ENCODE data around the gene CSTPP1.
"Not testable (repeated sequence)": the region's sequence is repeated elsewhere in the genome, so short reads cannot be mapped to it uniquely, and the experiment has no call there.

Gene CSTPP1

DNA sequence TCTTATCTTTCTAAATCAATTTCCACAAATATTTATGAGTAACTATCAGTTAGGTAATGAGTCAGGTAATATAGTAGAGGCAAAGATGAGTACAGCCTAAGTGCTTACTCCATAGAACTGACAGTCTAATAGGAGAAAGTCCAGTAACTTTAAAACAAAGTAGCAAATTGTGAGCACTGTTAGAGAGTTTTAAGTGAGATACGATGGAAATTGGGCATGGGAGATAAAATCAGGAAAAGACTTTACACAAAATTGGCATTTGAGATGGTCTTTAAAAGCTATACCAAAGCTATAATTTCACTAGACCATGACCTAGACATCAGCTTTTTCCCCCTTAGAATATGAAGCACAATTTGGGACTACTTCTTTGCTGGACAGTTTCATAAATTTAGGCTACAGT is 113.7 kb downstream of the CSTPP1 start:
- no peak for DNase-seq (ENCODE audit: low spot score)

GRCh38 chr11:47051217-47051616 is 114.7 kb downstream of the CSTPP1 start:
- DNase-seq (ENCODE audit: low spot score): no peak

DNA sequence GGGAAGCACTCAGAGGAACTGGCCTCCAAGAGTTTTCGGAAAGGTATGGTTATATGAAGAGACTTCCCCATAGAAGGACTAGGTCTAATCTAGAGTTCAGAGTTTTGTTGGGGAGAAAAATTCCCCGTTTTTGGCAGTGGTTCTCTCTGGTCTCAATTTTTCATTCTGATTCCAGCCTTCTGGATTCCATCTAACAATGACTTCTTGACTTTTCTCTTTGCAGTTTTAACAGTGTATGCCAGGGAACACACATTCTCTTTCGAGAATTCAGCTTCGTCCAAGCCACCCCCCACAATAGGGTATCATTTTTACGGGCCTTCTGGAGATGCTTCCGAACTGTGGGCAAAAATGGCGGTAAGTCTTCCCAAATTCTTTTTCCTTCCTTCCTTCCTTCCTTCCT is 115.6 kb downstream of the CSTPP1 start:
- DNase-seq (ENCODE audit: low spot score): no peak

- no peak for DNase-seq (ENCODE audit: low spot score)
These were observed 116.0 kb downstream of the CSTPP1 start for GRCh38 chr11:47052576-47052975.

DNA sequence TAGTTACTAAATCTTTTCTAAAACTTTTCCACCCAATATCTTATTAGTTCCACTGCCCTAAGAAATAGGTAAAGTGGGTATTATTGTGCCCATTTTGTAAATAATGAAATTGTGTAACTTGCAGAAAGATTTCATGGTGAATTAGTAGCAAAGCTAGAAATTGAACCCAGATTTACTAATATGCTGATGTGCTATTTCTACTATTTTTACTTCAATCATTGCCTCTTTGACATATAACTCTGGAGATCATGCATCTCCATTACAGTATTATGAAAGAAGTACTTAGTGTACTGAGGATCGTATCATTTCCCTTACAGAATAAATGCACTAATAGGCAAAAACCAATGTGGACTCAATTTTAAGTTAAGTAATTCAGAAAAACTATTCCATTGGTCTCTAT is 119.0 kb downstream of the CSTPP1 start:
- no peak for DNase-seq (ENCODE audit: low spot score)

- no peak for DNase-seq (ENCODE audit: low spot score)
These were observed 119.8 kb downstream of the CSTPP1 start for GRCh38 chr11:47056261-47056915.

DNA sequence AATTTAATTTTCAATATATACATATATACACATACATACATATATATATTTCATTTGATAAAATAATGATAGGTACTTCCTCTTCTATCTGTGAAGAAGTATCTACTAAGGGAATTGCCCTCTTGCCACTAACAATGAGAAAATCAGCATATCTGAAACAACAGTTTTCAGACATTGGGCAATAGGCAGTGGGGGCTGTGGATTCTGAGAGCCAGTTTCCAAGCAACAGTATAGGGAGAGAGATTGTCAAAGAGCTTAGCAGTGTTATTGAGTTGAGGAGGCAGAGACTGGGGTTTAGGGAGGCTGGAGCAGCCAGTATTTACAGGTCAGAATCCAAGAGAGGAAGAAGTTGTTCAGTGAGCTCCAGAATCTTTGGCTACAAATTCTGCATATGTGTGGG is 120.8 kb downstream of the CSTPP1 start:
- no peak for DNase-seq (ENCODE audit: low spot score)

DNA sequence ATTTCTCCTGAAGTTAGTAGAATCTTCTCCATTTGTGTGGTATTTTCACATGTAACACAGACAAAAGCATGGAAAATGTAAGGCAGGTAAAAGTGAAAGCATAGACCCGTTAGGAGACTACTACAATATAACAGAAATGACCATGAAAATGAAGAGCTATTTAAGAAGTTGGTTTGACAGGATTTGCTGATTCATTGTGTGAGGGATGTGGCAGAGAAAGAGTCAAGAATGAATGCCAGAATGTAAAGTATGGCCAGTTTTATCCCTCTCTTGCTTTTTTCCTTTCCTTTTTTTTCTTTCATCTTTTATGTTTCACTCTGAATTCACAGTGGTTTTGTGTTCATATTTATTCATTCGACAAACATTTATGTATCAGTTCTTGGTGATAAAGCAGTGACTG is 124.2 kb downstream of the CSTPP1 start:
- no peak for DNase-seq (ENCODE audit: low spot score)

DNA sequence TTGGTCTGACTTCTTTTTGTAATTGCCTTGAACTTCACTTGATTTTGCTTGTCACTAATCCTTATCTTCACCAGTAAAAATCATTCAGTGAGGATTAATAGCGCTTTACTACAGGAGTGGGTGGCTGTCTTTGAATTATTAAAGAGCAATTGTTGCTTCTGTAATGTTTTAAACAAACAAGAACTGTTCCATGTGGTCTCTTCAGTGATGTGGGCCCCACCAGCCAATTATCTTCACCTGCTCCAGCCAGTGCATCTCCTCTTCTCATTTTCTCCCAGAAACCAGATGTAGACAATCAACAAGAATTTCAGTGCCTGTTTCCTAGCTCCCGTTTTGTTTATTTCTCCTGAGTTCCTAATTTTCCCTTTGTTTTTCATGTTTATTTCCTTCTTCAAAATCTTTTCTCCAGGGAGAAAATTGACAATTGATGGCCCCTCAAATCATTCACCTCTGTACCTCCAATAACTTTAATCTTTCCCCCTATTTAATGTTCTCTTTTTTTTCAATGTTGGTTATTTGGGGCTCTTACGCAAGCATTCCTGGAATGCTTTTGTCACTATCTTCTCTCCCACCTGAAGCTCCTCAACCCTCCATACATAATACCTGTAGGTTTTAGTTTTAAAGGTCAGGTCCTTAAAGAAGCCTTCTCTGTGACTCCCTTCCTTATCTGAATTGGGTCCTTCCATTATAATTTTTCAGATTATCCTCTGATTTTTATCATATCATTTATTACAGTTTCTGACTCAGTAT is 125.0 kb downstream of the CSTPP1 start:
- no peak for DNase-seq (ENCODE audit: low spot score)

DNA sequence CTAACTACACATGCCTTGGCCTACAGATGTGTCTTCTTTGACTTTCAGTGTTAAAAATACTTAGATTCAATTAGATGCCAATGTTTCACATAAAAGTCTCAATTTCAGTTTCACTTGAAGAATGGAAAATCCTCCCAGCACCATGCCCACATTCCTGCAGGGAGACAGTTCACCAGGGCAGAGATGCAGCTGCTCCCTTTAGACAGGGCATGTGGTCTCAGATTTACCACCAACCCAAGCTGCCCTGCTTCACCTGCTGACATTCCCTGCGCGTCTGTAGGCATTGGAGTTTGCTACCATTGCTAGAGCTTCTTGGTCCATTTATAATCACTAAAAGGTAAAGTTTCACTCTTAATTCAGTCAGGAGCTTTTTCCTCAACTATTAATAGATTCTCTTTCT is 126.2 kb downstream of the CSTPP1 start:
- no peak for DNase-seq (ENCODE audit: low spot score)

- DNase-seq (ENCODE audit: low spot score): no peak
These were observed 130.8 kb downstream of the CSTPP1 start for GRCh38 chr11:47067401-47067800.

DNA sequence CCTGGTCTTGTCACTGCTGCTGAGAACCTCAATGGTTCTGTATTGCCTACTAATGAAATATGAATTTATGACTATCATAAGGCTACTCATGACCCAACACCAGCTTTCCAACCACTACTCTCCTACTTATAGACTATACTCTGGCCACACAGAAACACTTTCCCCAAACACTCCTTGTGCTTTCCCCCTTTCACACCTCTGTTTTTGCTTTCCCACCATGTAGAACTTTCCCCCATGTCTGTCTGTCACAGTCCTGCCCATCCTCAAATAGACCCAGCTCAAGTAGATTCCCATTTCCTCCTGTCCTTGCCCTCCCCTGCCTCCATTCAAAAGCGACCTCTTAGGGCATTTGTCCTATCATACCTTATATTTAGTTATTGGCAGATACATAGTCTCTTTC is 134.2 kb downstream of the CSTPP1 start:
- DNase-seq (ENCODE audit: low spot score): no peak

- DNase-seq (ENCODE audit: low spot score): no peak
These were observed 134.8 kb downstream of the CSTPP1 start for GRCh38 chr11:47071341-47071740.

GRCh38 chr11:47071791-47072261 is 135.3 kb downstream of the CSTPP1 start:
- no peak for DNase-seq (ENCODE audit: low spot score)

GRCh38 chr11:47078751-47079521 is 142.4 kb downstream of the CSTPP1 start:
- no peak for DNase-seq (ENCODE audit: low spot score)

DNA sequence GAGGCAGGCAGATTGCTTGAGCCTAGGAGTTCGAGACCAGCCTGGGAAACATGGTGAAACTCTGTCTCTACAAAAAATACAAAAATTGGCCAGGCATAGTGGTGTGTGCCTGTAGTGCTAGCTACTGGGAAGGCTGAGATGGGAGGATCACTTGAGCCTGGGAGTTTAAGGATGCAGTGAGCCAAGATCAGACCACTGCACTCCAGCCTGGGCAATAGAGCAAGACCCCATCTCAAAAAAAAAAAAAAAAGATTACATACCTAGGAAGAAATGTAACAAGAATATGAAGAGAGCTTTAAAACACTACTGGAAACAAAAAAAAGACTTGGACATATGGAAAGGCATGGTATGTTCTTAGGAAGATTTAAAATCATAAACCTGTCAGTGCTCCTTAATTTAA is 144.2 kb downstream of the CSTPP1 start:
- DNase-seq (ENCODE audit: low spot score): not testable (repeated sequence)

DNA sequence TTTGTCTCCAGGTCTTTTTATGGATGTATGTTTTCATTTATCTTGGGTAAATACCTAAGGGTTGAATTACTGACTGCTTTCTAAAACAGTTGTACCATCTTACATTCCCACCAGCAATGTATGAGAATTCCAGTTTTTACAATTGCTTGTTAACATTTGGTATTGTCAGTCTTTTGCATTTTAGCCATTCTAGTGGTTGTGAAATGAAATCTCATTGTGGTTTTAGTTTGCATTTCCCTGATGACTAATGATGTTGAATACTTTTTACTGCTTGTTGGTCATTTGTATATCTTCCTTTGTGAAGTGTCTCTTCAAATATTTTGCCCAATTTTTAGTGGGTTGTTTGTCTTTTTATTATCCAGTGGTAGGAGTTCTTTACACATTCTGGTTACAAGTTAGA is 147.4 kb downstream of the CSTPP1 start:
- DNase-seq (ENCODE audit: low spot score): peak; percentile 51

DNA sequence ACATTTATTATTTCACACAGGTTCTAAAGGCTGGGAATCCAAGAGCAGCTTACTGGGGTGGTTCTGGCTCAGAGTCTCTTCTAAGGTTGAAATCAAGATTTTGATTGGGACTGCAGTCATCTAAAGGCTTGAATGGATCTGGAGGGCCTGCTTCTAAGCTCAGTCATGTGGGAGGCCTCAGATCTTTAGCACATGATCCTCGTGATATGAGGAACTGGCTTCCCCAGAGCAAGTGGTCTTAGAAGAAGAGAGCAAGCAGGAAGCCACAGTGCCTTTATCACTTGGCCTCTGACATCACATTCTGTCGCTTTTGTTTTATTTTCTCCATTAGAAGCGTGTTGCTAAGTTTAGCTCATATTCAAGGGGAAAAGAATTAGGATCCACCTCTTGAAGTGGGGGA is 151.2 kb downstream of the CSTPP1 start:
- no peak for DNase-seq (ENCODE audit: low spot score)

- DNase-seq (ENCODE audit: low spot score): no peak
These were observed 157.0 kb downstream of the CSTPP1 start for GRCh38 chr11:47093541-47093940.

- DNase-seq (ENCODE audit: low spot score): not testable (repeated sequence)
These were observed 160.3 kb downstream of the CSTPP1 start for GRCh38 chr11:47096871-47097270.

DNA sequence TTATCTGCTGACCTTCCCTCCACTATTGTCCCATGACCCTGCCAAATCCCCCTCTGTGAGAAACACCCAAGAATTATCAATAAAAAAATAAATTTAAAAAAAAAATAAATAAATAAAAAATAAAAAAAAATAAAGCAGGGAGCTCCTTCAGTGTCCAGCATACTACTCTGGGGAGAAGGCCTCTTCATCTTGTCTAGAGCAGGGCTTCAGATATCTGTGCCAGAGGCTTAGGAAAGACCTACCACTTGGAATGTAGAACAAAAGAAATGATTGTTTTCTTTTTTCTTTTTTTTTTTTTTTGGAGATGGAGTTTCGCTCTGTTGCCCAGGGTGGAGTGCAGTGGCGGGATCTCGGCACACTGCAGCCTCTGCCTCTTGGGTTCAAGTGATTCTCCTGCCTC is 161.7 kb downstream of the CSTPP1 start:
- DNase-seq (ENCODE audit: low spot score): not testable (repeated sequence)

- no peak for DNase-seq (ENCODE audit: low spot score)
These were observed 162.8 kb downstream of the CSTPP1 start for GRCh38 chr11:47099214-47099917.

Measured in kidney tubule cell (primary cell).